Middle frontal gyrus (tissue), 1 donor: ENCODE data around the gene RAB9B.
"Not testable (repeated sequence)": the region's sequence is repeated elsewhere in the genome, so short reads cannot be mapped to it uniquely, and the experiment has no call there.

Source experiments
- DNase-seq: peaks from one replicate; pipeline ENCODE4 v3.0.0-alpha.2; 2015; ENCODE audit warnings: low spot score; ENCODE audit errors: extremely low spot score

Gene RAB9B, protein sequence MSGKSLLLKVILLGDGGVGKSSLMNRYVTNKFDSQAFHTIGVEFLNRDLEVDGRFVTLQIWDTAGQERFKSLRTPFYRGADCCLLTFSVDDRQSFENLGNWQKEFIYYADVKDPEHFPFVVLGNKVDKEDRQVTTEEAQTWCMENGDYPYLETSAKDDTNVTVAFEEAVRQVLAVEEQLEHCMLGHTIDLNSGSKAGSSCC

DNA sequence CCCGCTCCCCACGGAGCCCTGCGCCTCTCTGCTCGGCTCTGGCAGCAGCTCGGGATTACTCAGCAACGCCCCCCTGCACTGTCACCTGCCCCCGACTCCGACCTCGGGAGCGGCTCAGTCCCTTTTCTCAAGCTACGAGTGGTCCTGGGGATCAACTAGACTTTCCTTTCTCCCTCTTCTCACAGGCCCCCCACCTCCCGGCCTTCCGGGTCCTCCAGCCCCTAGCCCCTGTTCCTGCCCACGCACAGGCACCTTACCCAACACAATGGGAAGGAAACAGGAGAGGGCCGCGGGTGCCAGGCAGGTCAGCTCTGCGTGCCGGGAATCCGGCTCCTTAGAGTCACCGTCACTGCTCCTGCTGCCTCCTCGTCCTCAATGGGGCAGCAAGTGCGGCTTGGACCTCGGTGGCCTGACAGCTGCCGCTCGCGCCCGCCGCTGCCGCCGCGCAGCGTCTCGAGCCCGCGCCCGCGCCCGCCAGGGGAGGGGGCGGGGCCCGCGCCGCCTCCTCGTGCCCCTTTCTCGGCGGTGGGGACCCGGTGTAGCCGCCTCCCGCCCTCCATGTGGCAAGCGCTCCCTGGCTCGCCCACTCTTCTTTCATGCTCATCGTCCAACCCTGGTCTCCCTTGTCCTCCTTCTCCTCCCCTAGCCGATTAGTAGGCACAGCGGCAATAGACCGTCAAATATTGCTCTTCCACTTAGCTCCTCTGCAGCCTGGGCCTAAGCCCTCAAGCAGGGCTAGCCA, at the start of gene RAB9B:
Gene RAB9B, minus strand, starts transcription at position 455 of the 742 bp plus-strand sequence. CDS start 6,473 bp downstream, outside the sequence.
- peak; percentile 55 for DNase-seq

DNA sequence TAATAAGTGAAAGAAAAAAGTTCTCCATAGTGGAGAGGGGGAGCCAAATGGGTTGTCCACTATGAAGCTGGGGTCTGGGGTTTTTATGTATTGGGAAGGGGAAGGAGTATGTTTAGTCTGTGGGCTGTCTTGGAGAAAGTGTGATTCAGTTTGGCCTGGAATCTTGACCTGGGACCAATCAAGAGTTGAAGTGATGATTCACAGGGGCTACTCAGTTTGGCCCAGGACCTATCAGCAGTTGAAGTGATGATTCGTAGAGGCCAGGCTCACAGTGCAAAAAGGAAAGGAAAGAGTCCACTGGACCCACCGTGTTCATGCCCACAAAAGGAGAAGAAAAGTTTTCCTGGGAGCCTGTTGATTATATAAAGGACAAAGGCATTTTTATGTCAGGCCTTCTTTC, 47.3 kb upstream of the RAB9B start:
- no peak for DNase-seq

DNA sequence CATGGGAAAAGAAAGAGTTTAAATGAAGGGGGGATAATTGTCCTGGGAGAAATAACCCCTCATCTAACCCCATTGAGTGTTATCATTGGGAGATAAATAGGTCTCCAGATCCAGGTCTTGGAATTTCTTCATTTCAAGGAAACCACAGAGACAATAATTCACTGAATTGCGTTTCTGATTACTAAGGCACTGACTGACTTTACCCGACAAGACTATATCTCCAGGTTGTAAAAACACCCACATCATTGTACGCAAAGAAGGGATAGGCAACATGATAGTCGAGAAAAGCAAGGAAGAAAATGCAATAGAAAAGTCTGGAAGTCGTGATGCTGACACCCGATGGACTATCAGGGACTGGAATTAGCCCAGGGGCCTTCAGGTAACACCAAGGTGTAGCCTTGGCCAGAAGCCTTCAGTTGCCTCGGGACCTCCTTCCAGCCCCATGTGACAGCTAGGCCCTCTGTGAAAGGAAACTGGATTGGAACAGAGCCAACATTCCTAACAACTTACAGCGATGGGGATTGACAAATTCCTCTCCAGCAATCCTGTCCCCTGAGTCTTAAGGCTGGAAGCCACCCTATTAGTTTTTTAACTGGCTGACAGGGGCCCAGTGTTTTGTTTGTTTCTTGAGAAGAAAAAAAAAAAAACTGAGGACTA, 46.5 kb upstream of the RAB9B start:
- no peak for DNase-seq

DNA sequence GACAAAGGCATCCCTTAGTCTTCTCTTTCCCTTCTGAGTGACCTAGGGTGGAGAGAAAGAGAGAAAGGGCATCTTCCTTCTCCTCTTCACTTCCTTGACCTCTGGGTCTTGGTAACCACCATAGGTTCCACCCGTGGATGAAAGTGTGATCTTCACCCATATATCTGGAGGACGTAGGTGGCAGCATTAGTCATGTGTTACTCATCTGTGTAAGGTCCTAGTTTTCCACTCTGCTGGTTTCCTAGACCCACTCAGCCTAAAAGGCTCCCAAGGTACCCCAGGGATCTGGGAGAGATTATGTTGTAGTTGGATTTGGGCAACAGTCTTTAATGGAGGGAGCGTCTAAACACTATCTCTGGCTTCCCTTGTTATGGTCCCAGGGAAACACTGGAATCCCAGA, 45.5 kb upstream of the RAB9B start:
- no peak for DNase-seq

DNA sequence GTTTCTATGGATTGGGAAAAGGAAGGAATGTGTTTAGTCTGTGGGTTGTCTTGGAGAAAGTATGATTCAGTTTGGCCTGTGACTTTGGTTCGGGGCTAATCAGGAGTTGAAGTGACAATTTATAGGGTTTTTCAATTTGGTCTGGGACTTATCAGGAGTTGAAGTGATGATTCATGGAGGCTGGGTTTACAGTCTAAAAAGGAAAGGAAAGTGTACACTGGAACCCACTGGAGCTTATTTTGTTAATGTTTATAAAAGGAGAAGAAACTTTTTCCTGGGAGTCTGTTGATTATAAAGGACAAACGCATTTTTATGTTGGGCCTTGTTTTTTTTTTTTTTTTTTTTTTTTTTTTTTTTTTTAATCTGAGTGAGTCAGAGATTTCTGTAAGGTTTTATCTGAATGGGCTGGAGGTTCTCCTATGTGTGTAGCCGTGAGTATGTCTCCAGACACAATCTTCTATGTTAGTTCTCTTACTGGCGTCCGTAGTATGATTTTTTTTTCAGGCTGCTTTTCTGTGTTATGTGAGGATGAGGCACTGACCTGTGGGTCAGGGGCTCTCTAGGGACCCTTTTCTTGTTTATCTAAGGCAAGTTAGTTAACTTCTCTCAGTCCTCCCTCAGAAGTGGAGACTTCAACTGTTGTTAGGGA, 33.0 kb upstream of the RAB9B start:
- no peak for DNase-seq

DNA sequence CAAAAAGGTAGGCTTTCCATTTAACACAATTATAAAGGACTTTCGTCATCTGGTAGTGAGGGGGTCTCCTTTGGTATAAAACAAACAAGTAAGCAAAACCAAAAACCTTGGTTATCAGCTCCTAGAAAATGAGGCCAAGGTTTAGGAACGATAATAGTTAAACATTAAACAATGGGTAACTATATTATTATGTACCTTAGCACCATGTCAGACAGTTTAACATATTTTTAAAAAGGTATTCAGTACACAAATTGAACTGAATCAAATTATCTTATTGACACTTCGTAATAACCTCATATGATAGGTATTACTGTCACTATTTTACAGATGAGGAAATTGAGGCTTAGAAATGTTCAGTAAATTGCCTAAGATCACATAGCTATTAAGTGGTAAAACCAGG, 32.1 kb upstream of the RAB9B start:
- no peak for DNase-seq

DNA sequence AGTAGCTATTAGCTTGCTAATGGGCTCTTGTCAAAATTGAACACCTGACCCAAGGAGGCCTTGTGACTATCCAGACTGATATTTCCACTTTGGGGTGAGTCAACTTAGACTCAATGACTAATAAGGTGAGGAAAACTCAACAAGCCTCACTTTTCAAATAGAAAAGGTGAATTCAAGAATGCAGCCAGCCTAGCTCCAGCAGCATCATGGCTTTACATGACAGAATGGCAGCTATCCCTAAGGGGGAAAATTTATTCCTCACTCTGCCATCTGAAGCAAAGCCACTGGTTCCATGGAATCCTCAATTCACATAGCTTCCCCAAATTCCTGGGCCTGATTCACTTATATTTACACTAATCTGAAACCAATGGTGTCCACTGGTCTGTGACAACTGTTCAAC, 29.1 kb upstream of the RAB9B start:
- DNase-seq: no peak

DNA sequence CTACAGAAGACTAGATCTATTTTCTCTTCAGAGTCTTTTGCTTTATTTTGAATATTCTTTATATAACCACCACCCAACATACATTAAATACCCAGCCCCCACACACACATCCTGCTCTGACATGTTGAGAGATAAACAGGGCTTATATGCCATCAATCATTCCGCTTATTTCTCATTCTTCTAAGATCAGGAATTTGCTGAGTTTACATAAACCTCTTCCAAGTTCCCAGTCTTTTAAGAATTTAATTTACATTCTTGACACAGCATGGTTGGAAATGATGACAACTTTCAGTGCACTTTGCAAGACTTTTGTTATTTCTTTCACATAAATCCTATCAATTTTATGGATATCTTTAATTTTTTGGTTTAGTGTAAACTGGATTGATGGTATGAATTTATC, 17.5 kb upstream of the RAB9B start:
- no peak for DNase-seq

DNA sequence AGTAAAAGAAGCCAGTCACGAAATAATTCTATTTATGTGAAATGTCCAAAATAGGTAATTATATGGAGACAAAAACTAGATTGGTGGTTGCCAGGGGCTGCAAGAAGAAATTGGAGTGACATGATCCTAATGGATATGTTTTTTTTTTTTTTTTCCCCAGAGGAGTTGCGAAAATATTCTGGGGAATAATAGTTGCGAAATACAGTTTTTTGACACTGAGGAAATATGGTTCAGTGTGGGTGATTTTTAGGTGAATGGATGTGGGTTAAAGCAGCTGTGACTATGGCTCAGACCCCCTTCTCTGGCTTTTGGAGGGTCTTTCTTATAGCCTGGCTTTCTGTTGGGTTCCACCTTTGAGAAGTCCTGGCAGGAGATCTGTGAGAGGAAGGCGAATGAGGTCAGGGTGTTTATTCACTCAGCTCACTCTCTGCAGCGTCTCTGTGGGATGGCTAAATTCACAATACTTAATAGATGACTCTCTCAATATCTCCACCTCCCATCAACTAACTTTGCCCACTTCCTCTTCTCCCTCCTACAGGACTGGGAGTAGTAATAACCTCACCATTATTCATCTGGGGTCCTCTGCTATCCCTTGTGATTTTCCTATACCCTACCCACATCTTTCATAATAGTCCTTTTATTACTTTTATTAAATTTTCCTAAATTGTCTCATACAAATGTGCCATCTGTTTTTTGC, 15.3 kb upstream of the RAB9B start:
- no peak for DNase-seq

DNA sequence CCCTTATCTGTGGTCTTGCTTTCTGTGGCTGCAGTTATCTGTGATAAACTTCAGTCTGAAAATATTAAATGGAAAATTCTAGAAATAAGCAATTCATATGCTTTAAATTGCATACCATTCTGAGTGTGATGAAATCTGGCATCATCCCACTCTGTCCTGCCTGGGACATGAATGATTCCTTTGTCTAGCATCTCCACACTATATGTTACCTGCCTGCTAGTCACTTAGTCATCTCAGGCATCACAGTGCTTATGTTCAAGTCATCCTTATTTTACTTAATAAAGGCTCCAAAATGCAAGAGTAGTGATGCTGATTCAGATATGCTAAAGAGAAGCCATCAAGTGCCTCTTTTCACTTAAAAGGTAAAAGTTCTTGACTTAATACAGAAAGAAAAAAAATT, 14.3 kb upstream of the RAB9B start:
- DNase-seq: no peak

DNA sequence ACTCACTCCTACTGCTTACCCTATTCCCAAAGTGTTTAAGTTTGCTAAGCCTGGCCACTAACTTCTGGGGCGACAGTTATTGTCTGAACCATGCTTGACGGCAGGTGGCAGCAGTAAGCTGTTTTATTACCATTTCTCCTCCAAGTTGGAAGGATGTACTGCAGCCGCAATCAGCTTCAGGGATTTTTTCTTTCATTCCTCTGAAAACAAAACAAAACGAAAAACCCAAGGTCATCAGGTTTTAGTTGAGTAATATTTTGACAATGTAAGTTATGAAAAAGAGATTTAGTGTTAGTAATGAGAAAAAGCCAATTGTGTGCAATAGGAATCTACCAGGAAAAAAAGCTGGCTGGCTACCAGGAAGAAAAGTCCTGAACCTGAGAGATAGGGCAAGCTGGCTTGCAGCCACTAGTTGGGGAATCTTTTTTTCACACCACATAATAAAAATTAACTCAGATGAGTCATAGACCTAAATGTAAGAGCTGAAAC, 13.2 kb upstream of the RAB9B start:
- no peak for DNase-seq

DNA sequence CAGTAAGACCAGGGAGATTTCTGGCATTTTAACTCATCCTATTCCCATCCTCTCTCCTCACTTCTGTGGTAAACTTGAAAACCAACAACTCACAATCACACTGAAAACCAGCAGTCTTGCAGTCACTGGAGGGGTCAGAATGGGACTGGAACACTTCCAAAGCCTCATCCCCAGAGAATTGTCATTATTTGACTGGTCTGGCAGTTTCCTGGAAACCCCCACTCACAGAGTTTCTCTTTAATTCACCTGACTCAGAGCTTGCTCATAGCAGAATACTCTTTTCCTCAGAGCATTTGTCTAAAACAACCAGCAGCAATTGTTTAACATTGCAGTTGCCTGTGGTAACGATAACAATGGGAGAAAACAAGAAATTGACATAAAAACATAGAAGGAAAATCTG, 7.3 kb upstream of the RAB9B start:
- DNase-seq: no peak

DNA sequence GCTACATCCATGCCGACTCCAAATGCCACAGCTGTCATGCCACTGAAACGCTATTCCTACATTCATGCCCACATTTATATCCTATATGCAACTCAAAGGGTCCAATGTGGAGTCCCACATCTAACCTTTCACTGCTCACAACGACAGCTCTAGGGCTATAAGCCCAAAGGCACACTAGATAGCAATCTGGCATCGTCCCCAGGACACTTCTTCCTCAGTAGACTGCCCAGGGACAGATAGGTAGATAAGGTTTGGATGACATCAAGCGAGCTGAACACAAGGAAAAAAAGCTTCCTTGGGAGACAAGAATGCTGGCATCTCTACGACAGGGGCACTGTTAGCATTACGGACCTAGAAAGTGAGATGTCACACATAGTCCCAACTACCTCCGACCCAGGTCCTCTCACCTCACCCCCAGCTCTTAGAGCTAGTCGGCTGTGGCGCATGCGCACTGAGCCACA, 685 bp downstream of the RAB9B start:
- no peak for DNase-seq

DNA sequence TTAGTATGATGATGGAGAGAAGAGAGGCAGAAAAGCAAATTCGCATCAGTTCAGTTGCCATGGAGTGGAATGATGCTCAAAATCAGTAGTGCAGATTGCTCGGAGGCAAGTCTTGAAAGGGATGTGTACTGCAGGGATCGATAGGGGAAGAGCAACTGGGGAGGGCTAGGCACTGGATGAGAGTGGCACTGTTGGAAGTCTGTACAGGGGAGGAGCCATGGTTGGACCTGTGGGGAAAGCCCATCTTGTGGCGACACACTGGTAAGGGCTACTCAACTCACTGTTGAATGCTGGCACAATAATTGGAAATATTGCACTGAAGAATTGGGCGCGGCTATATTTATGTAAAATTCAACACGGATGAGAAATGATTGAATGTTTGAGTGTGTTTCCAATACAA, 1.2 kb downstream of the RAB9B start:
- no peak for DNase-seq

DNA sequence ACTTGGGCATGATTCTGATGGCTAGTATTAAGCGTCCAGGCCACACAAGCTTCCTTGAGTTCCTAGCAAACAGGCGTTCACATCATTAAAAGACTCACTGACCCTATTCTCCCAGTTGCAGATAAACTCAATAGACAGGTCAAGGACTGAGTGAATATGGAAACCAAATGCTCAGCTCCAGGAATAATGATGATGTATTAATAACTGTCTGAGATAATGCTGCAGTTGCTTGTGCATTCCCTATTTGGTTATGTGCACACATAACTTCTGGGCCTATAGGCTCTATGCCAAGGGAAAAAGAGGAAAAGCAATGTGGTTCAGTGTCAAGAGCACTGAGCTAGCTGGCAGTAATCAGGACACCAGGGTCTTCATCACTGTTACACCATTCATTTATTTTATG, 3.5 kb downstream of the RAB9B start:
- DNase-seq: no peak

DNA sequence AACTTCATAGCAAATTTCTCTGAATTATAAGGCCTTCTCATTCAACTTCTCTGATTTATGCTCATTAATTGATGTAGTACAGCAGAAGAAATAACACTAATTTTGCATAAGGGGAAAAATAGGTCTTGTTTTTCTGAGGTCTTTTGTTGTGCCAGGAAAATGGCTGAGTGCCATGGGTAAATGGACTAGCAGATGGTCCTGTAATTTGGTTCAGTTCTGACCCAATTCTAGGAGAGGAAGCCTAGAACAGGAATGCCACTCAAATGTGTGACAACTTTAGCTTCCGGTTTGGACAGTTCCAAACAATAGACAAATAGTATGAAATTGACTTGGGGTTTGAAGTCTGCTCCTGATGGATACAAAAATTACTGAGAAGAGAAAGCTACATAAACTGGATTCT, 6.2 kb downstream of the RAB9B start:
- no peak for DNase-seq

DNA sequence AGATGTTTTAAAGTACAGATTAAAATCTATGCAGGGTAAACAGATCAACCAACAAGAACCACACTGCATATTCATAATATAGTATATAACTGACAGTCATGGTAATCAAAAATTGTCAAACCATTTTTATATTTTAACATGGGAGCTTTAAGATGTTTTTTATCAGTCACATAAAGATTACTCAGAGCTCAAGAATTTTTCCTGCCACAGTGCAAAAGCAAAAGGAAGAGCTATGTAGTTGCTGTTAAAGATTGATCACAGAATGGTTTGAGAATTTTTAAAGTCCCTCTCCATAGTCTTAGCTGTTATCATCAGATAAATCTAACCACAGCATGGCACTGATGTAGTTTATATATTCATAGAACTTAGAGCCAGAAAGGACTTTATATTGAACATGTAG, 8.5 kb downstream of the RAB9B start:
- no peak for DNase-seq

DNA sequence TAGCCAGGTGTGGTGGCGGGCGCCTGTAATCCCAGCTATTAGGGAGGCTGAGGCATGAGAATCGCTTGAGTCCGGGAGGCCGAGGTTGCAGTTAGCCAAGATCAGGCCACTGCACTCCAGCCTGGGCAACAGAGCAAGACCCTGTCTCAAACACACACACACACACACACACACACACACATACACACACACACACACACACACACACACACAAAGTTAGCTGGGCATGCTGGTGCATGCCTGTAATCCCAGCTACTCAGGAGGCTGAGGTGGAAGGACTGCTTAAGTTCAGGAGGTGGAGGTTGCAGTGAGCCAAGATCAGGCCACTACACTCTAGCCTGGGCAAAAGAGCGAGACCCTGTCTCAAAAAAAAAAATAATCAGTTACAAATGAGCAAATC, 11.3 kb downstream of the RAB9B start:
- DNase-seq: not testable (repeated sequence)

DNA sequence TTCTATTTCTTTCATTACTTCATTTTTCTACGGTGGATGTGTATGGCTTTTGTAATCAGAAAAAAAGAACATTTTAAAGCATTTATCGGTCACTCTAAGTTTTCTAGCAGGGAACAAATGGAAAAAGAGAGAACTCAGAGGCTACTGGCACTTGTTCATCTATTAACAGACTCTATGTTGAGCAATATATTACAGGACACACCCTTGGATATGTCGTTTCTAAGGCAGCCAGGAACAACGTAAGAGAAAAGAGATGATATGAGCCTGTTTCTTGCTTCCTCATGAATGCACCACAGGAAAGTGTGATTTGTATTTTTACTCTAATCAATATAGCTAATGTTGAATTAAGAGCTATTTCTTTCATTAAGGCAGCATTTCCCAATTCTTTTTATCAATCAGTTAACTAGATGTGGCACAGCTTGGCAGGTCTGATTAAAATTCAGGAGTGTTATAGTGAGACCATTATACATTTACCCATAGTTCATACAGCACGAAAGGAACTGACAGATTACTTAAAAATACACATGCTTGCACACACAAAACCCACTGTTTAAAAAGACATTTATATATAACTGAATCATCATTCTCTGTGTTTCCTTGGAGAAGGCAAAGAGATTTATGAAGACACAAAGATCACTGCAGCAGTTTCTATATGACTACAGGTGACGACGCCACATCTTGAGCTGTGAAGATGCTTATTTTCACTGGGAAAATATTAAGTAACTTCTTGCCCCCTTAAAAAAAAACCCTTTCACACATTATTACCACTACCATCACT, 13.0 kb downstream of the RAB9B start:
- DNase-seq: no peak

DNA sequence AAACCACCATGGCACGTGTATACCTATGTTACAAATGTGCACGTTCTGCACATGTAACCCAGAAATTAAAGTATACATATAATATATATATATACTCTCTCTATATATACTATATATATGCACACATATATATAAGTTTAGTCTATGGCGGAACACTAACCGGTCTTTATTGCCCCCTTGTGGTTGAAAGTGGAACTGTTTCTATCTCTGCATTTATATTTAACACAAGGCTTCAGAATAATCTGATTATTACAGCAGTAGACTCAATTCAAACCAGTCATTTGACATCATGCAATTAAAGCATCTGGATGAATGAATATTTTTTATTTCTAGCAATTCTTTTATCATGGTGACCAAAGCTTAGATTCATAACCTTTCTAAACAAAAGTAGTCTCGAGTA, 14.6 kb downstream of the RAB9B start:
- DNase-seq: peak; percentile 53

DNA sequence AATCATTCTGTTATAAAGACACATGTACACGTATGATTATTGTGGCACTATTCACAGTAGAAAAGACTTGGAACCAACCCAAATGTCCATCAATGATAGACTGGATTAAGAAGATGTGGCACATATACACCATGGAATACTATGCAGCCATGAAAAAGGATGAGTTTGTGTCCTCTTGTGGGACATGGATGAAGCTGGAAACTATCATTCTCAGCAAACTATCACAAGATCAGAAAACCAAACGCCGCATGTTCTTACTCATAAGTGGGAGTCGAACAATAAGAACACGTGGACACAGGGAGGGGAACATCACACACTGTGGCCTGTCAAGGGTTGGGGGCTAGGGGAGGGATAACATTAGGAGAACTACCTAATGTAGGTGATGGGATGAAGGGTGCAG, 15.0 kb downstream of the RAB9B start:
- not testable (repeated sequence) for DNase-seq
